HG03575 (cell line): ENCODE measurements around the gene RNLS.

Experiments used
- ATAC-seq: cut with Tn5 transposase; IDR thresholded peaks from one replicate; pipeline ENCODE4 v1.9.1; 2021; ENCODE audit not compliant: unreplicated experiment, insufficient number of reproducible peaks, low FRiP score; ENCODE audit errors: extremely low read depth

RNLS gene

GRCh38 chr10:88582806-88583583, at the start of gene RNLS:
RNLS (minus strand) TSS chr10:88583318.
- no peak for ATAC-seq

GRCh38 chr10:88624840-88625239, 41.7 kb upstream of the RNLS start:
- ATAC-seq: no peak

- no peak for ATAC-seq
Measured at GRCh38 chr10:88623835-88624234, 40.7 kb upstream of the RNLS start.

- no peak for ATAC-seq
Measured at GRCh38 chr10:88620441-88620840, 37.3 kb upstream of the RNLS start.

GRCh38 chr10:88618496-88618895, 35.4 kb upstream of the RNLS start:
- no peak for ATAC-seq

GRCh38 chr10:88617772-88618300, 34.7 kb upstream of the RNLS start:
- ATAC-seq: no peak

GRCh38 chr10:88616250-88616977, 33.3 kb upstream of the RNLS start:
- ATAC-seq: no peak

- no peak for ATAC-seq
Measured at GRCh38 chr10:88608780-88609179, 25.7 kb upstream of the RNLS start.

GRCh38 chr10:88608052-88608732, 25.1 kb upstream of the RNLS start:
- ATAC-seq: no peak

- no peak for ATAC-seq
Measured at GRCh38 chr10:88598055-88598454, 14.9 kb upstream of the RNLS start.

GRCh38 chr10:88594482-88594881, 11.4 kb upstream of the RNLS start:
- ATAC-seq: no peak

GRCh38 chr10:88592906-88593305, 9.8 kb upstream of the RNLS start:
- ATAC-seq: no peak

GRCh38 chr10:88592381-88592780, 9.3 kb upstream of the RNLS start:
- ATAC-seq: no peak

- no peak for ATAC-seq
Measured at GRCh38 chr10:88586462-88586861, 3.3 kb upstream of the RNLS start, which contains the start of gene LIPJ. LIPJ (plus strand) TSS chr10:88586762; CDS start chr10:88590688, 3,926 bp downstream.

- ATAC-seq: no peak
Measured at GRCh38 chr10:88583584-88583957, 453 bp upstream of the RNLS start.

GRCh38 chr10:88582411-88582805, 710 bp downstream of the RNLS start:
- ATAC-seq: no peak

GRCh38 chr10:88565072-88565471, 18.0 kb downstream of the RNLS start:
- no peak for ATAC-seq

GRCh38 chr10:88562152-88562551, 21.0 kb downstream of the RNLS start:
- no peak for ATAC-seq

GRCh38 chr10:88557658-88558057, 25.5 kb downstream of the RNLS start:
- no peak for ATAC-seq

GRCh38 chr10:88557256-88557655, 25.9 kb downstream of the RNLS start:
- no peak for ATAC-seq
